Mucosa of descending colon (tissue), 3 donors: ENCODE measurements around the gene TUT1. TPM values are rescaled to one million over a fixed set of nuclear protein-coding genes. Genes with fewer than 3 reads are reported as not detected.
A peak's percentile ranks its signal among the peaks of the same experiment; 100 is the strongest.
"Not testable (repeated sequence)": the region's sequence is repeated elsewhere in the genome, so short reads cannot be mapped to it uniquely, and the experiment has no call there.

Experiments used
- ATAC-seq: fragments of 200-7000 bp; cut with Tn5 transposase; one replicate; pipeline ENCODE4 v1.9.1; 2020; ENCODE audit warnings: mild to moderate bottlenecking, moderate library complexity
- DNase-seq, 3 donors: peaks; one replicate each; pipeline ENCODE4 v3.0.0-alpha.2; 2020
- H3K36me3 ChIP-seq: fragments of 200-600 bp; one replicate; pipeline ENCODE4 v1.8.0; 2021; ENCODE audit warnings: low read depth, mild to moderate bottlenecking
- H3K4me1 ChIP-seq: fragments of 200-600 bp; one replicate; pipeline ENCODE4 v1.8.0; 2021; ENCODE audit warnings: low read depth, mild to moderate bottlenecking
- H3K4me3 ChIP-seq: fragments of 200-600 bp; one replicate; pipeline ENCODE4 v1.8.0; 2021; ENCODE audit warnings: mild to moderate bottlenecking
- H3K9me3 ChIP-seq: fragments of 200-600 bp; one replicate; pipeline ENCODE4 v1.8.0; 2021; ENCODE audit warnings: mild to moderate bottlenecking
- CTCF ChIP-seq: fragments of 200-600 bp; IDR thresholded peaks from one replicate; pipeline ENCODE4 v1.8.0; 2022; ENCODE audit warnings: antibody characterized with exemption, mild to moderate bottlenecking
- intact Hi-C, 2 donors: fragments of 100-400 bp; cut with DNase I in 1 of 2; cut with micrococcal nuclease in 1 of 2; formaldehyde crosslinking; loops; one replicate each; pipeline versions ENCODE4 v1.11.0 to v1.11.1; 2022; cut with DNase I, micrococcal nuclease
- total RNA-seq, 3 donors: library from RNA; stranded (reverse); fragmentation: NEBNext Ultra II Directional in 2 of 3; extraction: Animal tissue kit (Norgen Biotek cat#: 25700) in 2 of 3; gene quantifications; one replicate each; pipeline versions ENCODE4 v1.2.1 to v1.2.4, GENCODE V29; 2021 to 2023
- donor health status: DM: no; HTN: no; CAD: no; lungs with moderate emphysema.
- donor health status: DM: no; HTN: no; CAD: no.
- donor health status: DM: no; HTN: yes; CAD: no.

Gene TUT1
- total RNA-seq, 3 donors from 2014 or later, result 11.9 to 19.8 (median 13.3) TPM

GRCh38 chr11:62588966-62589637 lies 2.2 kb downstream of the TUT1 start:
- intact Hi-C loops, result no loop called here
- ATAC-seq, result no peak
- peak in 1 of 3 donors; percentile 23 for DNase-seq

GRCh38 chr11:62585356-62585755 lies 6.0 kb downstream of the TUT1 start:
- H3K4me3 ChIP-seq, ATAC-seq, H3K9me3 ChIP-seq, intact Hi-C loops, DNase-seq, H3K36me3 ChIP-seq, H3K4me1 ChIP-seq: not testable (repeated sequence)

More at GRCh38 chr11:62588966-62589637, 2.2 kb downstream of the TUT1 start:
- Histone ChIP-seq H3K36me3 (no peaks in the 10 kb centered on the region), H3K4me3 (no peak overlapping the region), H3K4me1 (peaks cover 22% of the 10 kb centered on the region), H3K9me3 (no peaks in the 10 kb centered on the region)
- no peak for TF ChIP-seq CTCF

GRCh38 chr11:62581735-62582134 lies 9.6 kb downstream of the TUT1 start:
- intact Hi-C loops, H3K4me1 ChIP-seq, H3K4me3 ChIP-seq, H3K9me3 ChIP-seq, ATAC-seq, H3K36me3 ChIP-seq: not testable (repeated sequence)
- DNase-seq, result peak in 1 of 3 donors; percentile 4

GRCh38 chr11:62580959-62581715 lies 10.2 kb downstream of the TUT1 start:
- peak in 1 of 3 donors; percentile 33 for DNase-seq
- no peak for ATAC-seq
- Histone ChIP-seq H3K36me3 (no peaks in the 10 kb centered on the region), H3K9me3 (no peaks in the 10 kb centered on the region), H3K4me1 (peaks cover 11% of the 10 kb centered on the region), H3K4me3 (no peak overlapping the region)
- no peak for TF ChIP-seq CTCF
- intact Hi-C loops, result no loop called here

GRCh38 chr11:62579252-62579651 lies 12.1 kb downstream of the TUT1 start:
- no peak overlapping the region for H3K4me3 ChIP-seq
- H3K4me1 ChIP-seq, result peaks cover 9% of the 10 kb centered on the region
- intact Hi-C loops, result no loop called here
- H3K36me3 ChIP-seq, result no peaks in the 10 kb centered on the region
- no peaks in the 10 kb centered on the region for H3K9me3 ChIP-seq
- ATAC-seq (no peak), DNase-seq (no peak)
- TF ChIP-seq CTCF, result no peak

GRCh38 chr11:62578541-62578940 lies 12.8 kb downstream of the TUT1 start:
- H3K4me3 ChIP-seq, result no peak overlapping the region
- no peak for ATAC-seq
- H3K9me3 ChIP-seq, result no peaks in the 10 kb centered on the region
- H3K4me1 ChIP-seq, result peaks cover 9% of the 10 kb centered on the region
- H3K36me3 ChIP-seq, result no peaks in the 10 kb centered on the region
- peak in 1 of 3 donors; percentile 39 for DNase-seq
- no peak for TF ChIP-seq CTCF
- intact Hi-C loops, result no loop called here
